Measurements from ENCODE around the gene CDK8. TPM values are rescaled to one million over a fixed set of nuclear protein-coding genes. Genes with fewer than 3 reads are reported as not detected.

CDK8 gene
- total and polyA plus RNA-seq, 2 donors (not counting 3 experiments of a cell fraction or from before 2014, with no cell fraction given) = 12.2 to 13.3 TPM

- Histone ChIP-seq H3K4me2 (ENCODE audit: insufficient read depth, low read length) (no peak overlapping the region), H3K27ac (ENCODE audit: insufficient read depth, low read depth, low read length) (no peak overlapping the region), H3K79me2 (ENCODE audit: control insufficient read depth, insufficient read depth, low read length) (peaks cover 7% of the 10 kb centered on the region), H3K4me3 (replicated peaks in 1 of 3; ENCODE audit: insufficient read depth in 1 of 3, low read depth in 1 of 3, low read length in 3 of 3) (no peak overlapping the region), H3K9ac (replicated peaks; ENCODE audit: extremely low read depth, insufficient read depth, low read length) (no peak overlapping the region), H3K9me1 (replicated peaks; ENCODE audit: control insufficient read depth, extremely low read depth, insufficient read depth, low read length) (no peaks in the 10 kb centered on the region), H3K4me1 (ENCODE audit: control insufficient read depth, extremely low read depth, insufficient read depth, low read length) (no peaks in the 10 kb centered on the region), H3K9me3 (replicated peaks; ENCODE audit: control insufficient read depth, insufficient read depth, low read length) (no peaks in the 10 kb centered on the region), H4K20me1 (replicated peaks; ENCODE audit: control insufficient read depth, extremely low read depth, insufficient read depth, low read length) (peaks cover 10% of the 10 kb centered on the region), H3K27me3 (ENCODE audit: control insufficient read depth in 2 of 2, insufficient read depth in 2 of 2, low read length in 2 of 2) (no peaks in the 10 kb centered on the region), H3K36me3 (ENCODE audit: control insufficient read depth in 2 of 2, extremely low read depth in 1 of 2, insufficient read depth in 2 of 2, low read length in 2 of 2) (no peaks in the 10 kb centered on the region), H2AFZ (ENCODE audit: low read depth, low read length) (no peak overlapping the region)
- dilution Hi-C loops (cut with MboI; ENCODE audit: extremely low pct_ligation_motif_present, low sequenced_read_pairs) = no loop called here
- FAIRE-seq (no peak), DNase-seq (ENCODE audit: low read depth, low spot score) (no peak)
- TF ChIP-seq FOS (IDR thresholded peaks at IDR 0.05; ENCODE audit: borderline replicate concordance, insufficient read depth, low read length) = no peak
- TF ChIP-seq JUN (IDR thresholded peaks at IDR 0.05; ENCODE audit: borderline replicate concordance, insufficient read depth, insufficient read length, low read depth) = no peak
- no peak for TF ChIP-seq MYC (IDR thresholded peaks at IDR 0.05; ENCODE audit: low read depth, low read length)
- TF ChIP-seq EZH2 (IDR thresholded peaks at IDR 0.05; ENCODE audit: borderline replicate concordance, low read depth, low read length, severe bottlenecking) = no peak
- no peak for TF ChIP-seq MAX (IDR thresholded peaks at IDR 0.05; ENCODE audit: insufficient read depth, insufficient read length)
- no peak for TF ChIP-seq POLR2AphosphoS5 (IDR thresholded peaks at IDR 0.05; ENCODE audit: insufficient read depth, low read depth, low read length)
- TF ChIP-seq POLR2A (IDR thresholded peaks at IDR 0.05; ENCODE audit: low read depth, low read length) = no peak
- TF ChIP-seq CTCF (IDR thresholded peaks at IDR 0.05; ENCODE audit: extremely low read depth in 1 of 2, insufficient read depth in 1 of 2, low read depth in 1 of 2, low read length in 2 of 2) = no peak
- no peak for TF ChIP-seq GATA2 (IDR thresholded peaks at IDR 0.05; ENCODE audit: insufficient read depth, insufficient read length, low read depth, low read length)
- ChIA-PET CTCF (no interaction called here), POLR2A (no interaction called here)
- intact Hi-C loops (cut with micrococcal nuclease) = no loop called here
- BruUV-seq (replicated peaks) = no TSS peak
These were observed 74.2 kb downstream of the CDK8 start for GRCh38 chr13:26327940-26328725.
